Testis (tissue), 3 donors: Measurements from ENCODE around the gene ITIH5. TPM values are rescaled to one million over a fixed set of nuclear protein-coding genes. Genes with fewer than 3 reads are reported as not detected.

Source experiments
- DNase-seq: peaks from one replicate; pipeline ENCODE4 v3.0.0-alpha.2; 2019
- H3K27ac ChIP-seq, 2 donors: fragments of 200-600 bp; sonication (generic); one replicate each; pipeline ENCODE4 v1.5.1; 2019
- H3K27me3 ChIP-seq: fragments of 200-600 bp; sonication (generic); one replicate; pipeline ENCODE4 v1.5.1; 2019
- H3K36me3 ChIP-seq: fragments of 200-600 bp; sonication (generic); one replicate; pipeline ENCODE4 v1.5.1; 2017; ENCODE audit warnings: low read depth; ENCODE audit errors: missing control alignments
- H3K4me1 ChIP-seq: fragments of 200-600 bp; sonication (generic); one replicate; pipeline ENCODE4 v1.5.1; 2019
- H3K4me3 ChIP-seq, 2 donors: fragments of 200-600 bp; sonication (generic); one replicate each; pipeline ENCODE4 v1.5.1; 2017 to 2019
- H3K9me3 ChIP-seq: fragments of 200-600 bp; sonication (generic); one replicate; pipeline ENCODE4 v1.5.1; 2017
- CTCF ChIP-seq, 3 experiments: fragments of 450-650 bp in 2 of 3; fragments of 200-600 bp in 1 of 3; sonication (generic) in 1 of 3; IDR thresholded peaks; one replicate each; pipeline ENCODE4 v1.5.1; 2016 to 2019; ENCODE audit warnings: antibody characterized with exemption in 3 of 3, mild to moderate bottlenecking in 2 of 3, moderate library complexity in 1 of 3
- POLR2A ChIP-seq: fragments of 450-650 bp; IDR thresholded peaks from one replicate; pipeline ENCODE4 v1.6.1; 2017; ENCODE audit warnings: antibody characterized with exemption, mild to moderate bottlenecking, moderate library complexity
- WGBS, 2 donors: methylation state at CpG; one replicate each; pipeline ENCODE4 v1.1.5; 2018; 5-methylcytosine and 5-hydroxymethylcytosine counted together
- intact Hi-C: fragments of 100-400 bp; cut with DNase I; formaldehyde crosslinking; loops from one replicate; pipeline ENCODE4 v1.15.1; 2023; ENCODE audit warnings: low total_unique reads
- polyA plus RNA-seq: library from polyadenylated mRNA; stranded (reverse); fragments of 350-450 nt; fragmentation: Illumina TruSeq; extraction: RNeasy Lipid Tissue Mini Kit (QIAGEN cat#74804); gene quantifications from one replicate; pipeline ENCODE4 v1.2.3, GENCODE V29; 2014; ENCODE audit warnings: low read depth, low replicate concordance; ENCODE audit not compliant: insufficient read depth
- total RNA-seq, 2 donors: library from RNA; depleted of rRNA; stranded (reverse); fragments of >200 nt; gene quantifications; one replicate each; pipeline ENCODE4 v1.2.3, GENCODE V29; 2016

The ITIH5 gene
- total and polyA plus RNA-seq, 3 donors from 2014 or later: 28.0 to 38.1 (median 28.0) TPM

- DNase-seq: no peak
- no peaks in the 10 kb centered on the region for H3K36me3 ChIP-seq
- 52 to 61% methylated on average over 4 of the region's 4 CpGs for WGBS, 2 donors
- no peaks in the 10 kb centered on the region for H3K9me3 ChIP-seq
- intact Hi-C loops: no loop called here
- peaks cover 12% of the 10 kb centered on the region for H3K4me1 ChIP-seq
- no peak for TF ChIP-seq POLR2A
- no peak for TF ChIP-seq CTCF (IDR thresholded peaks at IDR 0.05)
- H3K27me3 ChIP-seq: no peaks in the 10 kb centered on the region
- H3K4me3 ChIP-seq: no peak overlapping the region
- H3K27ac ChIP-seq: no peak overlapping the region
These were observed 98.7 kb downstream of the ITIH5 start for GRCh38 chr10:7567911-7568620.

GRCh38 chr10:7566891-7567290, 99.9 kb downstream of the ITIH5 start:
- no peak for DNase-seq
- Histone ChIP-seq H3K4me1 (peaks cover 15% of the 10 kb centered on the region), H3K4me3 (no peak overlapping the region), H3K9me3 (no peaks in the 10 kb centered on the region), H3K36me3 (no peaks in the 10 kb centered on the region), H3K27ac (no peak overlapping the region), H3K27me3 (no peaks in the 10 kb centered on the region)
- TF ChIP-seq CTCF (IDR thresholded peaks at IDR 0.05) (no peak), POLR2A (no peak)
- 93 to 96% methylated on average over 5 of the region's 5 CpGs for WGBS, 2 donors
- intact Hi-C loops: no loop called here

- intact Hi-C loops: no loop called here
- no peak for DNase-seq
- 89 to 98% methylated on average over 12 of the region's 12 CpGs for WGBS, 2 donors
These were observed 100.9 kb downstream of the ITIH5 start for GRCh38 chr10:7565871-7566270.

GRCh38 chr10:7563770-7564169, 103.0 kb downstream of the ITIH5 start:
- TF ChIP-seq CTCF (IDR thresholded peaks at IDR 0.05): no peak
- TF ChIP-seq POLR2A: no peak
- Histone ChIP-seq H3K4me1 (peaks cover 18% of the 10 kb centered on the region), H3K9me3 (no peaks in the 10 kb centered on the region), H3K36me3 (no peaks in the 10 kb centered on the region), H3K4me3 (no peak overlapping the region), H3K27me3 (no peaks in the 10 kb centered on the region), H3K27ac (no peak overlapping the region)
- no peak for DNase-seq
- intact Hi-C loops: no loop called here
- 77 to 79% methylated on average over 14 of the region's 14 CpGs for WGBS, 2 donors

More at GRCh38 chr10:7565871-7566270, 100.9 kb downstream of the ITIH5 start:
- no peaks in the 10 kb centered on the region for H3K27me3 ChIP-seq
- TF ChIP-seq POLR2A: no peak
- TF ChIP-seq CTCF (IDR thresholded peaks at IDR 0.05): no peak
- H3K27ac ChIP-seq: no peak overlapping the region
- H3K36me3 ChIP-seq: no peaks in the 10 kb centered on the region
- H3K4me3 ChIP-seq: no peak overlapping the region
- H3K4me1 ChIP-seq: peaks cover 15% of the 10 kb centered on the region
- H3K9me3 ChIP-seq: no peaks in the 10 kb centered on the region

- Histone ChIP-seq H3K9me3 (no peaks in the 10 kb centered on the region), H3K27ac (no peak overlapping the region), H3K36me3 (no peaks in the 10 kb centered on the region), H3K4me1 (peaks cover 18% of the 10 kb centered on the region), H3K4me3 (no peak overlapping the region), H3K27me3 (no peaks in the 10 kb centered on the region)
- peak; percentile 72 for DNase-seq
- TF ChIP-seq POLR2A (no peak), CTCF (IDR thresholded peaks at IDR 0.05) (no peak)
- 36 to 45% methylated on average over 7 of the region's 7 CpGs for WGBS, 2 donors
- intact Hi-C loops: no loop called here
These were observed 103.4 kb downstream of the ITIH5 start for GRCh38 chr10:7563368-7563767.
